K562 (cell line): ENCODE data around the gene ITPR2. TPM values are rescaled to one million over a fixed set of nuclear protein-coding genes. Genes with fewer than 3 reads are reported as not detected.

ENCODE experiments used
- MGA ChIP-seq: fragments of 450-650 bp; IDR thresholded peaks from 2 replicates; pipeline ENCODE4 v1.6.1; 2016; ENCODE audit warnings: mild to moderate bottlenecking, moderate library complexity
- polyA plus RNA-seq, 8 experiments: library from polyadenylated mRNA; depleted of rRNA in 4 of 8; stranded (reverse) in 5 of 8; unstranded in 3 of 8; fragments of >200 nt; fragmentation: Nextera tagmentation in 2 of 8; fragmentation: Illumina TruSeq in 1 of 8; extraction: Ambion mirVana in 2 of 8; extraction: Trizol in 1 of 8; gene quantifications; 2 replicates each; pipeline versions ENCODE4 v1.2.1 to v1.2.3, GENCODE V29; 2011 to 2014; ENCODE audit warnings: inconsistent platforms in 1 of 8, missing spikeins in 1 of 8
- total RNA-seq, 7 experiments: library from RNA; depleted of rRNA in 6 of 7; stranded (reverse); fragments of >200 nt in 6 of 7; fragmentation: Illumina TruSeq in 2 of 7; extraction: Trizol in 2 of 7; gene quantifications; 2 replicates each; pipeline versions ENCODE4 v1.2.1 to v1.2.3, GENCODE V29; 2011 to 2021; ENCODE audit warnings: low replicate concordance in 1 of 7

ITPR2 gene
- total and polyA plus RNA-seq, 9 of the 15 experiments (the other 6 are each of a cell fraction or from before 2014, with no cell fraction given): 0.21 to 3.3 (median 0.95) TPM

- TF ChIP-seq MGA: peak; percentile 69
These were observed 199.3 kb downstream of the ITPR2 start (continued) for GRCh38 chr12:26633591-26634210.
